Fibroblast of pulmonary artery (primary cell): ENCODE results near the gene BLVRA.
A peak's percentile ranks its signal among the peaks of the same experiment; 100 is the strongest.

Experiments used
- DNase-seq: peaks from one replicate; pipeline ENCODE4 v3.0.0-alpha.2; 2010; ENCODE audit warnings: low read depth
- H3K4me3 ChIP-seq: replicated peaks from 2 replicates; pipeline ENCODE4 v1.5.1; 2011; ENCODE audit warnings: low read depth, mild to moderate bottlenecking, control low read depth, low read length, moderate library complexity
- CTCF ChIP-seq: IDR thresholded peaks from 2 replicates; pipeline ENCODE4 v1.5.1; 2011; ENCODE audit warnings: mild to moderate bottlenecking, control low read depth, low read length, inconsistent platforms; ENCODE audit errors: missing control alignments

Gene BLVRA

GRCh38 chr7:43752411-43752810 is 6.1 kb upstream of the BLVRA start:
- no peak overlapping the region for H3K4me3 ChIP-seq
- DNase-seq, result no peak
- no peak for TF ChIP-seq CTCF

DNA sequence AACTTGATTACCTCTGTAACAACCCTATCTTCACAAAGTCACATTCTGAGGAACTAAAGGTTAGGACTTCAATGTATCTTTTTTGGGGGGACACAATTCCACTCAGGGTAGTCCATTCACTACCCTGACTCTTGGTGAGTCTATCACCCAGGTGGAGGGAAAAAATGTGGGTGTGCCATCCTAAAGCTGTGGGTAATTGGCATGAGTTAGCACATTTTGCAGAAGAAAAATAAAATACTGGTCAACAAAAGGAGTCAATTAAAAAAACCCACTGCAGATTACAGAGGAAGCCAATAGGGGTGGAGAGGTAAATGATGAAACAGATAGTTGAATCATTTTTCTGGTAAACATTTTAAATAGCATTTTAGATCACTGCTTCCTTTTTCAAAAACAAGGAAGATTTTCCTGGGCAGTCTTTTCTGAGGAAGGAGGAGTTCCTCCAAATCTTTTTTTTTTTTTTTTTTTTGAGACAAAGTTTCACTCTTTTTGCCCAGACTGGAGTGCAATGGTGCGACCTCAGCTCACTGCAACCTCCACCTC is 5.1 kb upstream of the BLVRA start:
- TF ChIP-seq CTCF, result no peak
- no peak for DNase-seq
- H3K4me3 ChIP-seq, result no peak overlapping the region

DNA sequence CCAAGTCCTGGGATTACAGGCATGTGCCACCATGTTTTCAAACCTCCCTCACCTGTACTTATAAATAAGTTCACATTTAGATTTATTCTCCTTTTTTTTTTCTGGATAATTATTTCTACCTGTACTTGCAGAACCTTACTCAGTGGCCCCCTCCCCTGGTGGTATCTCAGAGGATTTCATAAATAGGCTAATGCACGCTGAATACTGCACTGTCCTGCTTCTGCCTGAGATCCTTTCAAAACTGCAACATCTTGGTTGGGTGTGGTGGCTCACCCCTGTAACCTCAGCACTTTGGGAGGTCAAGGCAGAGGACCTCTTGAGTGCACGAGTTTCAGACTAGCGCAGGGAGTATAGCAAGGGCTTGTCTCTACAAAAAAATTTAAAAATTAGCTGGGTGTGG is 4.6 kb upstream of the BLVRA start:
- no peak for DNase-seq
- no peak for TF ChIP-seq CTCF
- H3K4me3 ChIP-seq, result no peak overlapping the region

- no peak for DNase-seq
- no peak for TF ChIP-seq CTCF
- H3K4me3 ChIP-seq, result no peak overlapping the region
Measured at GRCh38 chr7:43754596-43754995, 3.9 kb upstream of the BLVRA start.

- TF ChIP-seq CTCF, result no peak
- DNase-seq, result peak; percentile 44
Measured at GRCh38 chr7:43756368-43757072, 2.0 kb upstream of the BLVRA start.

GRCh38 chr7:43757073-43757720 is 1.3 kb upstream of the BLVRA start:
- DNase-seq, result no peak
- H3K4me3 ChIP-seq, result no peak overlapping the region
- TF ChIP-seq CTCF, result no peak

More at GRCh38 chr7:43756368-43757072, 2.0 kb upstream of the BLVRA start:
- H3K4me3 ChIP-seq, result no peak overlapping the region
